GM13976 (cell line): ENCODE measurements around the gene STARD4.

Source experiments
- DNase-seq: peaks from one replicate; pipeline ENCODE4 v3.0.0; 2012; ENCODE audit warnings: low spot score
- CTCF ChIP-seq: IDR thresholded peaks from 2 replicates; pipeline ENCODE4 v1.5.1; 2012; ENCODE audit warnings: borderline replicate concordance, mild to moderate bottlenecking; ENCODE audit not compliant: insufficient read depth; ENCODE audit errors: extremely low read depth, missing control alignments, control extremely low read depth
- in situ Hi-C: fragments of 300-500 bp; cut with MboI; formaldehyde crosslinking; loops from one replicate; pipeline ENCODE4 v1.12.0; 2022; ENCODE audit warnings: low sequenced_read_pairs, mixed read lengths, inconsistent platforms; ENCODE audit not compliant: unreplicated experiment

STARD4 gene

GRCh38 chr5:111548992-111549649 is 36.8 kb upstream of the STARD4 start:
- in situ Hi-C loops, result loop anchor here (5.0 kb wide), 1 partner anchor 593 kb away; no protein-coding TSS in a partner anchor
- no peak for TF ChIP-seq CTCF
- no peak for DNase-seq

GRCh38 chr5:111548348-111548950 is 36.1 kb upstream of the STARD4 start:
- in situ Hi-C loops, result loop anchor here (5.0 kb wide), 1 partner anchor 594 kb away; no protein-coding TSS in a partner anchor
- DNase-seq, result no peak

GRCh38 chr5:111545031-111545430 is 32.7 kb upstream of the STARD4 start:
- no peak for DNase-seq
- no peak for TF ChIP-seq CTCF
- in situ Hi-C loops, result loop anchor here (5.0 kb wide), 1 partner anchor 597 kb away; no protein-coding TSS in a partner anchor

More at GRCh38 chr5:111548348-111548950, 36.1 kb upstream of the STARD4 start:
- no peak for TF ChIP-seq CTCF

- TF ChIP-seq CTCF, result no peak
- in situ Hi-C loops, result no loop called here
- DNase-seq, result no peak
Observed at GRCh38 chr5:111537141-111538024, 25.0 kb upstream of the STARD4 start.

GRCh38 chr5:111535879-111536549 is 23.7 kb upstream of the STARD4 start:
- no peak for TF ChIP-seq CTCF
- in situ Hi-C loops, result no loop called here

More at GRCh38 chr5:111535879-111536549, 23.7 kb upstream of the STARD4 start:
- DNase-seq, result no peak
